AG09309 (cell line): Measurements from ENCODE around the gene EXOC2.
"Not testable (repeated sequence)": the region's sequence is repeated elsewhere in the genome, so short reads cannot be mapped to it uniquely, and the experiment has no call there.

ENCODE experiments used
- DNase-seq: peaks from one replicate; pipeline ENCODE4 v3.0.0-alpha.2; 2010; ENCODE audit warnings: low read depth
- H3K4me3 ChIP-seq: 2 replicates; pipeline ENCODE4 v1.5.1; 2011; ENCODE audit warnings: mild to moderate bottlenecking, low read depth, low read length, moderate library complexity; ENCODE audit not compliant: control insufficient read depth
- CTCF ChIP-seq: IDR thresholded peaks from 2 replicates; pipeline ENCODE4 v1.5.1; 2011; ENCODE audit warnings: mild to moderate bottlenecking, low read depth, low read length, inconsistent platforms; ENCODE audit not compliant: insufficient read depth, control insufficient read depth; ENCODE audit errors: missing control alignments

The EXOC2 gene

GRCh38 chr6:705047-705446, 12.1 kb upstream of the EXOC2 start:
- no peak overlapping the region for H3K4me3 ChIP-seq
- DNase-seq: no peak
- TF ChIP-seq CTCF: no peak

- no peak for DNase-seq
- TF ChIP-seq CTCF: no peak
- H3K4me3 ChIP-seq: no peak overlapping the region
Measured at GRCh38 chr6:704046-704445, 11.1 kb upstream of the EXOC2 start.

GRCh38 chr6:703552-703951, 10.6 kb upstream of the EXOC2 start:
- H3K4me3 ChIP-seq: no peak overlapping the region
- DNase-seq: no peak
- TF ChIP-seq CTCF: no peak

- DNase-seq: no peak
- no peak for TF ChIP-seq CTCF
- H3K4me3 ChIP-seq: no peak overlapping the region
Measured at GRCh38 chr6:701700-702479, 9.0 kb upstream of the EXOC2 start.

- no peak overlapping the region for H3K4me3 ChIP-seq
- no peak for TF ChIP-seq CTCF
- DNase-seq: no peak
Measured at GRCh38 chr6:701215-701614, 8.3 kb upstream of the EXOC2 start.

- H3K4me3 ChIP-seq: no peak overlapping the region
- no peak for DNase-seq
- no peak for TF ChIP-seq CTCF
Measured at GRCh38 chr6:700490-700889, 7.6 kb upstream of the EXOC2 start.

GRCh38 chr6:699319-699718, 6.4 kb upstream of the EXOC2 start:
- no peak for TF ChIP-seq CTCF
- DNase-seq: no peak
- H3K4me3 ChIP-seq: no peak overlapping the region

GRCh38 chr6:694431-695126, 1.6 kb upstream of the EXOC2 start:
- not testable (repeated sequence) for H3K4me3 ChIP-seq, DNase-seq
